Activated T-cell treated with anti-CD3 and anti-CD28 coated beads for 24 hours (primary cell): ENCODE measurements around the gene LCE1F.

Source experiments
- DNase-seq: peaks from one replicate; pipeline ENCODE4 v3.0.0-alpha.2; 2020; ENCODE audit warnings: low read depth

The LCE1F gene, protein sequence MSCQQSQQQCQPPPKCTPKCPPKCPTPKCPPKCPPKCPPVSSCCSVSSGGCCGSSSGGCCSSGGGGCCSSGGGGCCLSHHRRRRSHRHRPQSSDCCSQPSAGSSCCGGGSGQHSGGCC

DNA sequence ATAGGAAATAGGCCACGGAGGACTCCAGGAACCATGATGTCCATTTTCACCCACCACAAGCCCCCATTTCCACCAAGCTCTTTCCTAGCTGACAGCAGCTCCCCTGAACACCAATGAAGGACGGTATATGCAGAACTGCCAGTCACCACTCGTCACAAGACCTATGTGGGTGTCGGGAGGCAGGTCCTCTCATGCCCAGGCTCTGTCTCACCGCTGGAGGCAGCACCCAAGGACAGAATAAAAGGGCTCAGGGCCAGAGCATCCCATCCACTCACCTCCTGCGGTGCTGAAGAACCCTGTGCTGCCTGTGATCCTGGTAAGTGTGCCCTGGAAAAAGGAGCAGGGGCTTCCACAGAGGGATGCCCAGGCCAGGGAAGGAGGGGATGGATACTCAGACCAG lies at the start of gene LCE1F:
LCE1F (plus strand) TSS at position 266 of the 400 bp plus-strand sequence. CDS start 1,232 bp downstream, outside the sequence.
- DNase-seq = no peak

DNA sequence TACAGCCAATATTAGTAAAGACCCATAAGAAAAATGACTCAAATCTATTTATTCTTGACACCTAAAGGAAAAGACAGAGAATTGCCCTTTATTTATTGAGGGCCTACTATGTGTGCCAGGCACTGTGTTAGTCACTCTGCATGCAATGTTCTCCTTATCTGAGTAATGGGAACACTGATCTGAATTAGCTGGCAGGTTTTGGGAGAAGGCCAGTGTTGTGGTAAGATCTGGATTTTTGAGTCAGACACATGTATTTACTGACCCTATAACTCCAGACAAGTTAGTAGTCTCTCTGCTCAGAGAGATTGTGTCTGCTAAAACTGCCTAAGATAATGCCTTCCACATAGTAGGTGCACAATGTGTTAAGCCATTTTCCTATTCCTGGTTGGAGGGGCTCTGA lies 49.7 kb upstream of the LCE1F start:
- no peak for DNase-seq

DNA sequence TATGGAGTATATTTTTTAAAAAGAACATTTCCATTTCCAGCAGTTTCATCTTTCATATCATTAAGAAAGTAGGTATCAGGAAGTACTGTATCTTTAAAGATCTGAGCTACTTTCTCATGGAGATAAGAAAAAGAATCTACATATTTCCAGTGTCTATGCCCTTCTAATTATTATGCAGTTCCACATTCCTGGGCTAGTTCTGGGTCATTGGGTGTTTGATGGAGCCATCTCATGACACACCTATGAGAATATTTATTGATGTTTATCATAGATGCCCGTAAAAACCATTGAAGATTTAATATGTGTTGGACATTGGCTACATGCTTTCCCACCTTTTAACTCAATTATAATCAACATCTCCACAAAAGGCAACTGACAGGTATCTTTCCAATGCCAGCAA lies 46.0 kb upstream of the LCE1F start:
- DNase-seq = no peak

DNA sequence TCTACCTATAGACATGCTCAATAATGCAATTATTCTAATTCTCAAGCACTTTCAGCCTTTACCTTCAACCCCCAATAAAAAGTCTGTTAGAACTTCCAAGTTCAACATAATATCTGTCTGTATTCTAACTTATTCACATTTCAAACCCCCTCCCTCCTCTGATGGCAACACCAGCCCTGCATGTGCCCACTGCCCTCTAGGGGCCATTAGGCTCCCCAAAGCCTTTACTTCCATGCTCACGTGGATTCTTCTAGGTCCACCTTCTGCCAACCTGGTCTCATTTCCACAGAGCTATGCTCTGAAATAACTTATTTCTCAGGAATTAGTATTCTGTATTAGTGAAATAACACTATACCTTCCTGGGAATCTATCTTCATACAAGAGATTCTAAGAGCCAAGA lies 39.3 kb upstream of the LCE1F start:
- no peak for DNase-seq

DNA sequence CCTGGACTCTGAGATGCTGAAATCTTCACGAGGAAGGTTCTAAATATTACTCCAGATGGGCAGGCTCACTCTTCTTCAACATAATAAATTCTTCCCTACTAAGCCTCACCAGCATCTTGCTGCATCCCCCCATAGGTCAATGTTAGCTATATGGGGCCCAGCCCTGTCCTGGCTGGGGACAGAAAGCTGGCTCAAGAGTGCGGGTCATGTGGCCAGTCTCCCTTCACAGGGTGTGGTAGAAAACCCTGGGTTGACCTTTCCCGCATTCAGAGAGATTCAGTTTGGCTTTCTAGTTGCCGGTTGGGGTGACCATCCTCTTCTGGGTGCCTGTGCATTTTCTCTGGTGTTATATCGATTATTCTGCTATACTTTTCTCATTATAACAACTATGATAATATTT lies 36.9 kb upstream of the LCE1F start:
- no peak for DNase-seq

DNA sequence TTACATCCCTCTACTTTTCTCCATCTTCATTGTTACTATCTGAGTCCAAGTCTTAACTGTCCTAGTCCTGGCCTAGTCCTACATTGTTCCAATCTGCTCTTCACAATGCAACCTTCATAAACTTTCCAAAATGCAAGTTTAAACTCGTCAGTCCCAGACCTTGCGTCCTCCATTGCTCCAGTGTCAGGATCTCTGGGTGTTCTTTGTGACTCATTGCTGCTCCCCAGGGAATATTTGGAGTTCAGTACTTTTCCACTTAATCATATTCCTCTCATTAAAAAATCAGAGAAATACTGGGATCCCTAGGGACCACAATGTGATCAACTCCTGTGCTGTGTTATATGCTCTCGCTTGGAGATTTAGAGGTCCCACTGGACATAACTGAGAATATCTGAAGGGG lies 35.1 kb upstream of the LCE1F start:
- no peak for DNase-seq

DNA sequence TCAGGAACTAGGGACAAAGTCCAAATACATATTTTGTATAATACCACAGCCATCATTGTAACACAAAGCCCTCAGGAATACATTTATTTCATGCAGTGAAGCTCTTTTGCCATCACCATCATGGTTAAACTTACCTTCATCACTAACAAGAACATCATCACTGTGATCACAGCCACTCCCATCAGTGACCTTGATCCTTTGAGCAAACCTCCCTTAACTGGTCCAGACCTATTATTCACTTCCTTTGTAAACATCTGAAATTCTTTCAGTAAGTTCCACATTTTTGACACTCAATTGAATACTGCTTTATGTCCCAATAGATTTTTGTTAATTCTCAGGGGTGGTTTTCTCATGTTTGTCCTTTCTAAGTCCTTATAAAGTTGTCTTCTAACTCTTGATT lies 33.3 kb upstream of the LCE1F start:
- no peak for DNase-seq

DNA sequence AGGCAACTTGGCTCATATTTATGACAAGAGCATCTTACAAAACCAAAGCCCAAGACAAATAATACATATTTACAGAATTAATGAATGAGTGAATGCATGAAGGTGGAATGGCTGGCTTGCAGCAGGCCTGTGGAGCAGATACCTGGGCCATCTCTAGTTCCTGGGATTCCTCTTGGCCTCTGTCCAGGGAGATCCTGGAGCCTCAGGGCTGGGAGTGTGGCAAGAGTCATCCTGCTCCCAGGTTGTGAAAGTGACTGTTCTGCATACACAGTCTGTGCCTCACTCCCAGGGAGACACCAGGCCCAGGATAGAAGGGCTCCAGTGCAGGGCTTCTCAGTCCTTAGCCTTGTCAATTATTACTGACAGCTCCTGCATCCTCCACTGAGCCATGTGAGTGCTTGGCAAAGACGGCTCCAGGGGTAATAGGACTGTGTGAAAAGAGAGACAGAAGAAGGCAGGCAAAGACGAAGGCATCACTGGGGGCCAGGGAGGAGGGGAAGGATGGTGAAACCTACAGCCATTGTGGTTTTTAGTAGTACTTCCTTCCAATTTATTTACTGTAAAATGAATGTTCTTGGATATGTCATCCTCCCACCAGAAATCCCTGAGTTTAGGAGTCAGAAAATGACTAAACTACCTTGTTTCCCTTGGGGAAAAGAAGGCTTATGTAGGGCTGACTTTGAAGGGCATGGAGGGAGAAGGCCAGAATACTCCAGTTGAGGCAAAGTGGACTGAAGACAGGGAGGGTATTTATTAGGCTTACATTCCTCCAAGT lies 31.4 kb upstream of the LCE1F start:
- no peak for DNase-seq

DNA sequence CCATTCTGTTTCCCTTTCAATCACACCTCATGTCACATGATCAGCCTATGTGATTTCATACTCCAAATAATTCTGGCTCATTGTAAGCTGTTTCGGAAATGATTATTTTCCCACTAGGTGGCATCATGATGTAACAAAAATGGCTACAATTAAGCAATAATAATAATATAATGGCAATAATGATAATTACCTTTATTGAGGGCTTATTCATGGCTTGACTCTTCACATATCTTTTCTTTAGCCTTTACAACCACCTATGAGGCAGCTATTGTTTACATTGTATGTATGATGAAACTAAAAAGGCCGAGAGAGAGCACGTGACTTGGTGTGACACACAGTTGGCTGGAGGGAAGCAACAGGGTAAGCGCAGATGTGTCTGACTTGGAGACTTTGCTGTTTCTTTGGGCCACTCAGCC lies 29.6 kb upstream of the LCE1F start:
- no peak for DNase-seq

DNA sequence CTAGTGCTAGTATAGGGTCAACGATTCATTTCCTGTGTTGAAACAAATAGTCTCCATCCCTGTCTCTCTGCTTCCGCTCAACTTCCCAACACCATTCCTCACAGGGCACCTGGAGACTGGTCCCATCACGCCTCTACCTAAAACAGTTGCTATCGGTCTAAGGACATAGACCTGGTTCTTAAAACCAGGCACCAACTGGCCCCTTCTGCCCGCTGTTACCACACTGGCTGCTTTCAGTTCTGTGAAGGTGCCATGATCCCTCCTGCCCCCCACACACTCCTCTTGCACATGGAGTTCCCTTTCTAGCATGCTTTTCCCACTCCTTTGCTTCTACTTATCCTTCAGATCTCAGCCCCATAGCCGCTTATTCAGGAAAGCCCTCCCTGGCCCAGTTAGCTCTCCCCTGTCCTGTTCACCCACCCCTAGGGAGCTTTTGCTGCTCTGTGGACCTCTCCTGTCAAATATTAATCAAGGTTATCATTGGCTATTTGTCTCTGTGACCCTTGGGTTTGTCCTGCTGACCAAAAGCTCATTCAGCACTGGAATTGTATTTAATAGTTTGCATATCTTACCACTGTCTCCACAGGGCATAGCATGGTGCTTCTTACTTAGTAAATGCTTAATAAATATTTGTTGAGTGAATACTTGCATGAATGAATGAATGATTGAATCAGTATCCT lies 29.0 kb upstream of the LCE1F start:
- DNase-seq = no peak

DNA sequence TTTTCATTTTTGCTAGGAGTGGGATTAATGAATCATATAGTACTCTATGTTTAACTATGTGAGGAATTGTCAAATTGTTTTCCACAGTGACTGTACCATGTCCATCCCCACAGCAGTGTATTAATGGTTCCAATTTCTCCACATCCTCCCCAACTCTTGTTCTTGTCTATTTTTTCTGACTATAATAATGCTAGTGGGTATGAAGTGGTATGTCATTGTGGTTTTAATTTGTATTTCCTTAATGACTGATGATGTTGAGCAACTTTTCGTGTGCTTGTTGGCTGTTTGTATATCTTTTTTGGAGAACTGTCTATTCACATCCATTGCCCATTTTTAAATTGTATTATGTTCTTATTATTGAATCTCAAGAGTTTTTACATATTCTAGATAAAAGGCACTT lies 27.1 kb upstream of the LCE1F start:
- DNase-seq = no peak

DNA sequence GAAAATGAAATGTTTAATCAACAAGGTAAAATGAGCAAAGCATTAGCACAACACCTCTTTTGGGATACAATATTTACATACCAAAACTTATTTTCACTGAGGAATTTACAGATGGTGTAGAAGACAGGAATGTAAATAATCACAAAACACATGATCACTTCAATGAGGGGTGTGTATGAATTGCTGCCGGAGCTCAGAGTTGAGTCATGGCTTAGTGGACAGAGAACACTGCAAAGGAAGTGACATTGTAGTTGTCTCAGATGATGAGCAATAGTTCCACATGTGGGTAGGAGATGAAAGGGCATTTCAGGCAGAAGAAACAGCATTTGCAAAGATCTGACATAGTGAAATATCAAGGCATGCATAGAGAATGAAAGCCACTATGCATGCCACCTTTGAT lies 22.7 kb upstream of the LCE1F start:
- no peak for DNase-seq

DNA sequence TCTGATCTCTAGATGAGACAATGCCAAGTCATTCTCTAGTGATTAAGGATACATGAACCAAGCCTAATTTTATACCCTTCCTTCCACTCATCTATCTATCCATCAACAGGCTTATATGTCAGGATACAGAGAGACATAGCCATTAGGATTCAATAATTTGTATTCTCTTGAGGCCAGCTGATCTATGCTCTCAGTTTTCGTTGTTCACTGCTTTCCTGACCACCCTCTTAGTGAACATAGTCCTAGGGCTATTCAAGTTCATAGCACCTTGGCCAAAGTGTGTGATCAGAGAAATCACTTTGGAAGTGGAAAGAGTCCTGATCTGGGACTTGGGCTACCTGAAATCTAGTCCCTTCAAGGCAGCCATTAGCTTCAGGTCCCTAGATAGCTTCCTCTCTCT lies 21.4 kb upstream of the LCE1F start:
- no peak for DNase-seq

DNA sequence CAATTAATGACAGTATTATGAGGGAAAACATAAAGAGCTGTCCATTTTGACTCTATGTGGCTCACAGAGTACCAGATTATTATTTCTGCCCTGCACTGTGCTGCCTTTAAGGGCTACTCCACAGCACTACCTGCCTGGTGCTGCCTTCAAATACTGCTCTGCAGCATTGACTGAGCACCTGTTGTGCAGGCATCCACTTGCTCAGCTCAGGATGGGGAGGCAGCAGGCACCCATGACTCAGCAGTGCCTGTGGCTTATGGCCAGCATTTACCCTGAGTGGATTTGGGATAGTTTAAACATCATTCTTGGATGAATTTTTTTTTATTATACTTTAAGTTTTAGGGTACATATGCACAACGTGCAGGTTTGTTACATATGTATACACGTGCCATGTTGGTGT lies 18.1 kb upstream of the LCE1F start:
- no peak for DNase-seq

DNA sequence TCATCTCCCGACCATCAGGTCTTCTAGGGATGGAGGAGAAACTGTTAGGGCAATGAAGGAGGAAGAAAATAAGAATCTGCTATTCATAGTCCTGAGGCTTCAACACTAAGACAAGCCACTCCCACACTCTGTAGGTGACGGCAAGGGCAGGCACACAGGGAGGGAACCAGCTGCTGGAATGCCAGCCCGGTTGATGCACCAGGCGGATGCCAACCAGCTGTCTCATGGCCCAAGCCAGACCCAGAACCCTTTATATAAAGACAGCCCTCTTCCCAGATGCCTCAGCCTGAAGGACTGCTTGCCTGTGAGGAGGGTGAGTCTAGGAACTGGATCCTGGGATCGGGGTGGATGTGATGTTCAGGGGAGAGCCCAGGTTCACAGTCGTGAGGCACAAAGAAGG lies 17.2 kb upstream of the LCE1F start, which contains the start of gene KPRP:
KPRP (plus strand) TSS at position 279 of the 400 bp plus-strand sequence. CDS start 1,564 bp downstream, outside the sequence.
- no peak for DNase-seq

DNA sequence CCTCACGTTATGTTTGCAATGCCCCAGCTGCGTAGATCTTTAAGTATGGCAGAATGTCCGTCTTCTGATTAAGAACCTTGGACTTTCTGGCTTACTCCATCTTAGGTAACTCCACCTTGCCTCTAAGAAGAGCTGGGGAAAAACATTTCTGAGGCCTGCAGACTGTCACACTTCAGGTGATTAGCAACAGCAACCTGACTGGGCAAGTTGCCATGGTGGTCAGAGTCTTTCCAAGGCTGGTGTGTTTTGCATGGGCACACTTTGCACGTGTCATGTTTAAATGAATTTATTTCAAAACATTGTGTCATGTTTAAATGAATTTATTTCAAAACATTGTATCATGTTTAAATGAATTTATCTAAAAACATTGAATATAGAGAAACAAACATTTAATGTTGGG lies 16.3 kb upstream of the LCE1F start:
- DNase-seq = no peak

DNA sequence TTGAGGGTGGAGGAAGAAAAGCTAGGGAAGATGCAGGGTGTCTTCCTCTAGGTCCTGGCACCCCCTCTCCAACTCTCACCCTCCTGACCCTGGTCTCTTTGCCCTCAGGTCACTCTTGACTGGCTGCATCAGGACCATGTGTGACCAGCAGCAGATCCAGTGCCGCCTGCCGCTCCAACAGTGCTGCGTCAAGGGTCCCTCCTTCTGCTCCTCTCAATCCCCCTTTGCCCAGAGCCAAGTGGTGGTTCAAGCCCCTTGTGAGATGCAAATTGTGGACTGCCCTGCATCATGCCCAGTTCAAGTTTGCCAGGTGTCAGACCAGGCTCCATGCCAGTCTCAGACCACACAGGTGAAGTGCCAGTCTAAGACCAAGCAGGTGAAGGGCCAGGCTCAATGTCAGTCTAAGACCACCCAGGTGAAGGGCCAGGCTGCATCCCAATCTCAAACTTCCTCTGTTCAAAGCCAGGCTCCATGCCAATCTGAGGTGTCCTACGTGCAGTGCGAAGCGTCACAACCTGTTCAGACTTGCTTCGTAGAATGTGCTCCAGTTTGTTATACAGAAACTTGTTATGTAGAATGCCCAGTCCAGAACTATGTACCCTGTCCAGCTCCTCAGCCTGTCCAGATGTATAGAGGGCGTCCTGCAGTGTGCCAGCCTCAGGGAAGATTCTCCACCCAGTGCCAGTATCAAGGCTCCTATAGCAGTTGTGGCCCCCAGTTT lies 15.3 kb upstream of the LCE1F start:
- no peak for DNase-seq

DNA sequence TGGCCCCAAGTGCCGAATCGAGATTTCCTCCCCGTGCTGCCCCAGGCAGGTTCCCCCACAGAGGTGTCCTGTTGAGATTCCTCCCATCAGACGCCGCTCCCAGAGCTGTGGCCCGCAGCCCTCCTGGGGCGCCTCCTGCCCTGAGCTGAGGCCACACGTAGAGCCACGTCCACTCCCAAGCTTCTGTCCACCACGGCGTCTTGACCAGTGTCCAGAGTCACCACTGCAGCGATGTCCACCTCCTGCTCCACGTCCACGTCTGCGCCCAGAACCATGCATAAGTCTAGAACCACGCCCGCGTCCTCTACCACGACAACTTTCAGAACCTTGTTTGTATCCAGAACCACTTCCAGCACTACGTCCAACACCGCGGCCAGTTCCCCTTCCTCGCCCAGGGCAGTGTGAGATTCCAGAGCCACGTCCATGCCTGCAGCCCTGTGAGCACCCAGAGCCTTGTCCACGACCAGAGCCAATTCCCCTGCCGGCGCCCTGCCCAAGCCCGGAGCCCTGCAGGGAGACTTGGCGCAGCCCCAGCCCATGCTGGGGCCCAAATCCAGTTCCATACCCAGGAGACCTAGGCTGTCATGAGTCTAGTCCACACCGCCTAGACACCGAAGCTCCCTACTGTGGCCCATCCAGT lies 14.3 kb upstream of the LCE1F start:
- no peak for DNase-seq

DNA sequence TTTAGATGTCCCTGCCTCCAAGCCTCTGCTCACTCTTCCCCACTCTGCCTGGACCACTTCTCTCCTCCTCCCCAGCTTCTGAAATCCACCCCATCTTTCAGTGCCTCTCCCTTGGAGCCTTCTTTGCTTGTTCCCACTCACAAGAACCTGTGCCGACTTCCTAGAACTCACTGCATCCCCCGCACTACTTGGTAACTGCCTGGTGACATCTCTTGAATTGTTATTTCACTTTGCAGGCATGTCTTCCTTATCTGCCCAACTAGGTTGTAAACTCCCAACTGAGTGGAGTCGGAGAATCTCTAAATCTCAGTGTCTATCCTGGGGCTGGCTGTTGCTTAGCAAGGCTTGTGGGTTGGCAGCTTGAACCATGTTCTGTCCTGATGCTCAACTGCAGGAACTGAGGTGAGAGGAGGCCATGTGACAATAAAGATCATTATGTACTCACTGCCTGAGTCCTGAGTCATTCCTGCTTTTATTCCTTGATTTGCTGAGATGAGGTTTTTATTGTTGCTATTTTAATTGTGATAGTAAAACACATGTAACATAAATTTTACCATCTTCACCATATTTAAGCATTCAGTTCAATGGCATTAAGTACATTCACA lies 13.2 kb upstream of the LCE1F start:
- DNase-seq = no peak

DNA sequence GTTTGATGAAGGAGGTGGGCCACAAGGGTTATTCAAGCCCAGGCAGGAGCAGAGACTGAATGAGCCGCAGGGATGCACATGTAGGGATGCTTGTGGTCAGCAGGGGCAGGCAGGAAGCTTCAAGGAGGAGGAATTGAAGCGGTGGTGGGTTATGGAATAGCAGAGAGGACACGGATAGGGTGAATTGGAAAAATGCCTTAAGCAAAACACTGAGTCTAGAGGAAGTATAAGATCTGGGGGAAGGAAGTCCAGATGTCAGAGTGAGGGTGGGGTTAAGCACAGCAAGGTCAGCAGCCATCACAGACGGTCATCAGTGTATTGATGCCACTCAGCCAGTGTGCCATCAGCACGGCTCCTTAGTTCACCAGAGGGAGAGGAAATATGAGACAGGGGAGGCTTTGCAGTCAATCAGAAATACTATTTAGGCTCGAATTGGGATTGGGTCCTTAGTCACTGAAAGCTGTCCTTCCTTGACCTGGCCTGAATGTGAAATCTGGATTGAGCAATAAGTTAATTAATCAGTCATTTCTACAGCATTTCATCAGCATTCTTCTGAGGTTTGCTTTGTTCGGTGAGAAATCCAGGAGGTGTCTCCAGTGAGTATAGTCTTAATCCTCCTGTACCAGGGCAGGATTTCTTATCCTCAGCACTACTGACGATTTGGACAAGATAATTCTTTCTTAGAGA lies 6.0 kb upstream of the LCE1F start:
- no peak for DNase-seq

DNA sequence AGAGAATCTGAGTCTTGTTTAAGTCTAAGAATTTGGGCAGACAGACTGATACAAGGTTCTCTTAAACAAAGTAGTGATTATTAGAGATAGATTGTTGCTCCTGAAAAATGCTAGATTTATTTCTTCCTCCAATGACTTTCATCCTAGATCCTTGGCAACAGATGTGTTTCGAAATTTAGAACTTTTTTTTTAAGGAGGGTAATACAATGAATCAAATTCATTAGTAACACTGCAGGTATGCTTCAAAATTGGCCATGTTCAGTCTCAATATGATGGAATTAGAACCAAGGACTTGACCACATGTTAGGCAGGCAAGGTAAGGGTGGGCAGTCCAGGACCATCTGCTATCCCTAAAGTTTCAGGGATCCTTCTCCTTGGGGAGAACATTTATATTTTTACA lies 4.5 kb upstream of the LCE1F start:
- no peak for DNase-seq
